ENCODE results near the gene MYH6.
"Not testable (repeated sequence)": the region's sequence is repeated elsewhere in the genome, so short reads cannot be mapped to it uniquely, and the experiment has no call there.

The MYH6 gene

DNA sequence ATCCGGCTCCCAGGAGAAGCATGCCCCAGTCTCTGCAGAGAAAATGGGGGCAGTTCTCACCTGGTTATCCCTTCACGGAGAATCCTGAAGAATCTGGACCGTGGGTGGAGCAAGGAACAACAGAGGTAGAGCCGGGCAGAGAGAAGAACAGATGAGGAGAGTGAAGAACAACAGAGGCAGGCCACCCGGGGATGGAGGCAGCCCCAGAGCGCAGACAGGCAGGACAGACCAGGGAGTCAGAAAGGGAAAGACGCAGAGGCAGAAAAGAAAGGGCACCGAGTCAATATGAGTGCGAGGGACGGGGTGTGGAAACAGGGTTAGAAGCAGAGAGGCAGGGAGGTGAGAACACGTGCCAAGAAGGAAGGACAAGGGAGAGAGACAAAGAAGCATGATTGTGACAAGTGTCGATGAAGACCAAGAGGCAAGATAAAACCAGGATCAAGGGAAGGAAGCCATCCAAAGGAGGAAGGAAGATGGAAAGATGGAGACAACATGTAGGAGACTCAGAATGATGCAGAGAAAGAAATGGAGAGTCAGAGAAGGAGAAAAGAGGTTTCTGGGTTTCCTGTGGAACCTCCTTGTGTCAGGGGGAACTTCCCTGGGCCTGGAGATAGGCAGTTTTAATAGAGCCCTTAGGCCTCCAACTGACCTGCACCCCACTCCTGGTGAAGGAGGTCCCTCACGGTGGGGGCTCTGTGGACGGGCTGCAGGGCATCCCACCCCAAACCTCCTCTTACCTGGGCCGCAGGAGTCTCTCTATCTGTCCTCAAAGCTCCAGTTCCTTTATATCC is at the start of gene MYH6:
Gene MYH6, minus strand, starts transcription at position 758 of the 791 bp plus-strand sequence. CDS start 1,050 bp downstream, outside the sequence.
- no peak for DNase-seq

DNA sequence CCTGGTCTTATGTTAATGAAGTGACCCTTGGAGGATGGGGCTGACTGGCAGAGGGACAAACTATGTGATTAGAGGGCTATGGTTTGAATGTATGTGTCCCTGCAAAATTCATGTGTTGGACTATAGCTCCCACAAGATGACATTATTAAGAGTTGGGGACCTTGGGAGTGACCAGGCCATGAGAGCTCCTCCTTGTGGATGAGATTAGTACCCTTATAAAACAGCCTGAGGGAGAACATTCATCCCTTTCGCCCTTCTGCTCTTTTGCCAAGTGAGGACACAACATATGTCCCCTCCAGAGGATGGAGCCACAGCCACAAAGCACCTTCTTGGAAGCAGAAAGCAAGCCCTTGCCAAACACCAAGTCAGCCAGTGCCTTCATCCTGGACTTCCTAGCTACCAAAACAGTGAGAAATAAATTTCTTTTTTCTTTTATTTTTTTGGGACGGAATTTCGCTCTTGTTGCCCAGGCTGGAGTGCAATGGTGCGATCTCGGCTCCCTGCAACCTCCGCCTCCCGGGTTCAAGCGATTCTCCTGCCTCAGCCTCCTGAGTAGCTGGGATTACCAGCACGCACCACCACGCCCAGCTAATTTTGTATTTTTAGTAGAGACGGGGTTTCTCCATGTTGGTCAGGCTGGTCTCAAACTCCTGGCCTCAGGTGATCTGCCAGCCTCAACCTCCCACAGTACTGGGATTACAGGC is 49.0 kb upstream of the MYH6 start:
- not testable (repeated sequence) for DNase-seq

DNA sequence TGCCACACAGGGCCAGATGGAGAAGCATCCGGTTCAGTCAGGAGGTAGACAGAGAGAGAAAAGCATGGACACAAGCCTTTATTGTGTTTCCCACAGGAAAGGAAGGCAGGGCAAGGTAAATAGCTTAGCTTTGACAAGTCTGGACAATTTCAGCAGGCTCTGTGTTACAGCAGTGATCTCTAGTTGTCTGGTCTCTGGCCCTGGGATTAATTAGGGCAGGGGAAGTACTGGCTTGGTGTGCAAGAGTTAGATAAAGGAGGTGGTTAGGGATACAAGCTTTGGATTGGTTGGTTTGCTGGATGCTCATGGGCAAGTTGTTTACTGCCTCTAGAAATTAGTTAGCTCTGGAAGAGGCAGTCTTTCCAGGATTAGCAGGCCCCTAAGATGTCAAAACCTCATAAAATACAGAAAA is 46.4 kb upstream of the MYH6 start:
- no peak for DNase-seq

GRCh38 chr14:23452237-23452636 is 44.2 kb upstream of the MYH6 start:
- DNase-seq: no peak

GRCh38 chr14:23450379-23450778 is 42.3 kb upstream of the MYH6 start:
- no peak for DNase-seq

DNA sequence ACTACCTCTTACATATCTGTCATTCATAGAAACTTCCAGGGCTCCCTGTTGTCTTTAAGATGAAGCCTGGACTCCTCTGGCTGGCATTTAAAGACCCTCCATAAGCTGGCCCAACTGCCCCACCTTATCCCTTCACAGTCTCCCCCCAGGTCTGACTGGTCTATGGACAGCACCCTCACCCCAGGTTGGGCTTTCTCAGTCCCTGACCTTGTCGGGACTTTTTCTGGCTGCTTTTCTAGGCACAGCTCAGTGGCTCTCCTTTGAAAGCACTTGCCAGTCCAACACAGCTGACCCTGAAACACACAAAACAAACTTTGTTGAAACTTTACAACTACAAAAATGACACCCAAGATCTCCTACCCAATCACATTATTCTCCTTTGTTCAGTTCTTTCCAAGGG is 41.2 kb upstream of the MYH6 start:
- no peak for DNase-seq

GRCh38 chr14:23447361-23448350 is 39.6 kb upstream of the MYH6 start:
- DNase-seq: no peak

GRCh38 chr14:23446291-23446851 is 38.3 kb upstream of the MYH6 start:
- no peak for DNase-seq

GRCh38 chr14:23445773-23446172 is 37.7 kb upstream of the MYH6 start:
- DNase-seq: no peak

DNA sequence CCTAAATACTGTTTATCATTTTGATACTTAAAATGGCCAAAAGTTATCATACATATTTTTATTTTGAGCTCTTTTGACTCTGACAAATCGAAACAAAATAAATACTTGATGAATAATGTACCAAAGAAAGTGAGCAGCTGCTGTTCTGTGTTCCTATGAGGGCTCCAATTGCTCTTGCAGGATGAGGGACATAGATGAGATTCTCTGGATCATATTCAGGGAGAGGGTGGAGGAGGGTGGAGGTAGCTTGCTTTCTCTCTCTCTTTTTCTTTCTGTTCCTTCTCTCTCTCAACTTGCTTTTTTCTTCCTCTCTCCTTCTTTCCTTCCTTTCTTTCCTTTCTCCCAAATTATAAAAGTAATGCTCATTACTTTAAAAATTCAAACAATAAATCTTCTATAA is 36.2 kb upstream of the MYH6 start:
- no peak for DNase-seq

- DNase-seq: no peak
Measured at GRCh38 chr14:23443881-23444280, 35.8 kb upstream of the MYH6 start.

GRCh38 chr14:23443411-23443812 is 35.3 kb upstream of the MYH6 start:
- DNase-seq: no peak

- no peak for DNase-seq
Measured at GRCh38 chr14:23442721-23443356, 34.8 kb upstream of the MYH6 start.

GRCh38 chr14:23441076-23441475 is 33.0 kb upstream of the MYH6 start:
- DNase-seq: no peak

DNA sequence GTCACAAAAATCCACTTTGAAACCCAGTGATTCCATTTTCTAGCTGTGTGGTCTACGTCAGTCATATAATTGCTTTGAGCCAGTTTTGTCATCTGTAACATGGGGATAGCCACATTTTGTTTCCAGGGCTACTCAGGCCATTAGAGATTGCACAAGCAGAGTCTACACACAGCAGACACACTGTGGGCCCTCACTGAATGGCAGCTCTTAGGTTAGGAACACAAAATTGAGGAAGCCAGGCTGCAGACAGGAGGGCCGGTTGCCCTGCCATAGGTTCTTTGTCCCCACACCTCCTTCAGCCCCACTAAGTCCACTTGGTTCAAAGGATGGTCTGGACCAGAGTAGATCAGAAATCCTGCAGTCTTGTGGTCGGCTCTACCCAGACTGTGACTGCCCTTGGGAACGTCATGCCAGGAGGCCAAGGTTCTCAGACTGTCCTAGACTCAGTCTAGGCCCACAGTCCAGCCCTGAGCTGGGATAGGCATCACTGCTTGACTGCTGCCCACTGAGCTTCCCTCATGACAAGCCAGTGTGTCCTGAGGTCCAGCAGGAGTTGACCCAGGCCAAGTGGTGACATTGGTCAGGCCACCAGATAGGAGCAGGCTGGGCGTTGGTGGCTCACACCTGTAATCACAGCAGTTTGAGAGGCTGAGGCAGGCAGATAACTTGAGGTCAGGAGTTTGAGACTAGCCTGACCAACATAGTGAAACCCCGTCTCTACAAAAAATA is 31.2 kb upstream of the MYH6 start:
- DNase-seq: no peak

GRCh38 chr14:23438101-23438971 is 30.3 kb upstream of the MYH6 start:
- DNase-seq: no peak

GRCh38 chr14:23437133-23438100 is 29.3 kb upstream of the MYH6 start:
- no peak for DNase-seq

DNA sequence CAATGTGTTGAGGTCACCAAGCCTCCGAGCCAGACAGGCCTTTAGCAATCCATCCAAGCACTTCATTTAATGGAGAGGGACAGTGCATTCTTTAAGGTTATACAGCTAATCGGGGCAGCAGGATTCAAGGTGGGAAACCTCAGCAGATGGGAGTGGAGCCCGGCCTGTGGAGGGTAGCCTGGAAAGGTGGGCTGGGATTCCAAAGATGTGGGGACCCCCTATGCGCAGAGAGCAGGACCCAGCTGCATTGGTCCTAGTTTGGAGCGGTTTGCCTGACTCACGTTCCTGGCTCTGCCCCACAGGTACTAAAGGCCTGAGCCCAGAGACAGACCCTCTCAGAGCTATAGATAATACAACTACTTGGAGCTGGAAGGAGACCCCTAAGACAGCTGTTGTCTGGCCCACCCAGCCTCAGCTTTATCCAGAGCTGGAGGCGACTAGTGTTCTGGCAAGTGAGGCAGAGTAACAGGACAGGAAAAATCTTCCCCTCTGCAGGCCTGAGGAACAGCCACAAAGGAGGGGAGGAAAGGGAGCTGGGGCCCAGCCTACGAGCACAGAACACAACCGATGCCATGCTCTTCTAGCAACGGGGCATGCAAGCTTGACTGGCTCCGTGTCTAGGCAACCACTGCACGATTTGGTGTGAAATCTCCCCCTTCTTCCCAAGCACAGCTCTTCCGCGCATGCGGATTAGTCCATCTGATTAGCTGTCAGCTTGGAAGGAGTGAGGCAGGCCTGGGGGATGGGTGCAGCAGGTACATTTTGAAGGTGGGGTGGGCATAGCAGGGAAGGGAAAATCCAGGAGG is 28.5 kb upstream of the MYH6 start:
- no peak for DNase-seq
